HG02678 (cell line): ENCODE data around the gene KIF18B.

Experiments
- ATAC-seq: cut with Tn5 transposase; IDR thresholded peaks from one replicate; pipeline ENCODE4 v1.9.1; 2021; ENCODE audit warnings: mild to moderate bottlenecking, moderate library complexity; ENCODE audit not compliant: unreplicated experiment

KIF18B gene

DNA sequence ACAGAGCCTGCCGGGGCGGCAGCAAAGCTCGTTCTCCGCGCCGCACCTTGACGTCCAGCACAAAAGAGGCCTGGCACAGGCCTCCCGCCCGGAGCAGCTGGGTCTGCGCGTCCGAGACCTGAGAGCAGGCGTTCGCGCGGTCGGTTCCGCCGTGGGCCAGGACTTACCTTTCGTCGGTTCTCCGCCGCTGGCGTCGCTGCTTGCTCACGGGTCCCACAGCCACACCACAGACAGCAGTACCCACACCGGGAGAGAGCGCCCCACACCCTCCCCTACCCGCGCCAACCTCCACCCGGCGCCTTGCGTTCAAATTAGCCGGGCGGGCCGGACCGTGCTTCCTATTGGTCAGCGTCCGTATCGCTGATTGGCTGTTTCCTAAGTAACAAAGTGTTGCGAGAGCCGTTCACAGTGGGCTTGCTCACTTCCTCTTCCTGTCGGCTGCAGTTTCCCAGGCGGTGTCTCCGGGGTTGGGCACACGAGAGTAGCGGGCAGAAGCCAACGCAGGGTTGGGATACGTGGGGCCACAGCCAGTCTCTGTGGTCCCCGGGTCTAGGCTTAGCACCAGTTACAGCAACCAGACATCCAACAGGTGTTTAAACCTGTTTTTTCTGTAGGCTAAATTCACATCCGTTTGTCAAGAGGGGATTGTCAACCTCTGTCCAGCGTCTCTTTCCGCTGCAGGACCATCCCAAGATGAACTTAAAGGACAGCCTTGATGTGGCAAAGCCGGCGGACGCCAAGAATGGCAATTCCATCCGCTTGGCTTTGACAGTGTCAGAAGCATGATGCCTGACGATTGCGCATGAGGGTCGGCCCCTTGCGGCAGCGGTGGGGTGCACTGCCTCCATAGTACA is at the start of gene KIF18B:
Gene KIF18B (minus strand): TSS at position 313 of the 854 bp plus-strand sequence. CDS start 11,429 bp downstream, outside the sequence.
- ATAC-seq = peak; percentile 92

DNA sequence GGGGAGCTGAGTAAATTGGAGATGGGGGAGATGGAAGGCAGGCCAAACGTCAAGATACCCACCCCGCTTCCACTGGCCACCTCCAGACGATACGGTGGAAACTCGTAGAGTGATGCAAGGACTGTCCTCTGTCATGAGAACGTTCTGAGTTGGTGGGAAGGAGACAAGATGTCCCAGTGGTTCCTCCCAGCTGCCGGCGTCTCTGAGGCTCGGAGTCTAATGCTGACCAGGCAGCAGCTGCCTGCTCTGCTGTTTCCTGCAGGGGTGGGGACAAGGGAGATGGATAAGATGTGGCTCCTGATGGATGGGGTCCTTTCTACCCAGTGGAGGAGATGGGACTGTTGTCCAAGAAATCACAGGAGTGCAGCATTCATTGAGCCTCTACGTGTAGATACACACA is 48.7 kb upstream of the KIF18B start:
- ATAC-seq = no peak

- ATAC-seq = no peak
Observed at GRCh38 chr17:44995436-44996001, 47.9 kb upstream of the KIF18B start.

- no peak for ATAC-seq
Observed at GRCh38 chr17:44992242-44992939, 44.8 kb upstream of the KIF18B start.

- ATAC-seq = no peak
Observed at GRCh38 chr17:44990994-44991393, 43.4 kb upstream of the KIF18B start.

DNA sequence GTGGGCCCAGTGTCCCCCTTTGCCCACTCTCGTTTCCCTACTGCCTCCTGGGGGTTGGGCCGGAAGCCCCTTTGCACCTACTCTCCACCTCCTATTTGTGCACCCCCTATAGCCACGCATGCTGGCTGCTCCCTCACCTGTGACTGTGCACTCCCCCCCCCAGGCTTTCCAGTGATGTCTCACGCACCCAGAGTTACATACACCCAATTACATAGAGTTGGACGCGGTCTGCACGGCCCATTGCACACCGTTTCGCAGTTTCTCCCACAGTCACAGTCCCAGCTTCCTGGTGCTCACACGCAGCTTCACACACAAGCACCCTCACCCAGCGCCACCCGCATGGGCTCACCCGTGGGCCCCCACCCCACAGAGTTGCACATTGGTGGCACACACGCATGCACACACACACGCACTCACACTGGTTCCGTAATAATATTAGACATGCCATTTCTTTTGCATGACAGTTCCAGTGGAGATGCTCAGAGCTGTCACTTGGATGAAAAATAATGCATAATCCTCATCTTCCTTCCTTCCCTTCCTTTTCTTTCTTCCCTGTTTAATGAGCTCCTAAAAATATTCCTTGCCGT is 42.1 kb upstream of the KIF18B start:
- ATAC-seq = no peak

- ATAC-seq = no peak
Observed at GRCh38 chr17:44988044-44988942, 40.7 kb upstream of the KIF18B start.

DNA sequence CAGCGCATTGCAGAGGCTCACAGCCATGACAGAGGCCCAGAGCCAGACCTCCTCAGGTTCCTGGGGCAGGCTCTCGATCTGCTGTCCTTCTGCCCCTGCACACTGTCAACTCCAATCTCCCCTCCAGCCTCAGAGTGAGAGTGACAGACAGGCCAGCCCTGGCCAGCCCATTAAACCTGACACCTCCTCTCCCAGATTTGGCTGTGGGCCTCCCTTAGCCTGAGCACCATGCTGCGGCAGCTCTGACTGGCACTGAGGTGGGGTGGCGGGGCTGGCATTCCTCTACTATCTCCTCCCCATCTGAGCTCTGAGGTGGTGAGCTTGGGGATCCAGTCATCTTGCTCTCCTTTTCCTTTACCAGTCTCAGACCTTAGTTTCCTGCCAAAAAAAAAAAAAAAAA is 36.0 kb upstream of the KIF18B start:
- ATAC-seq = no peak

- no peak for ATAC-seq
Observed at GRCh38 chr17:44982113-44982702, 34.6 kb upstream of the KIF18B start.

DNA sequence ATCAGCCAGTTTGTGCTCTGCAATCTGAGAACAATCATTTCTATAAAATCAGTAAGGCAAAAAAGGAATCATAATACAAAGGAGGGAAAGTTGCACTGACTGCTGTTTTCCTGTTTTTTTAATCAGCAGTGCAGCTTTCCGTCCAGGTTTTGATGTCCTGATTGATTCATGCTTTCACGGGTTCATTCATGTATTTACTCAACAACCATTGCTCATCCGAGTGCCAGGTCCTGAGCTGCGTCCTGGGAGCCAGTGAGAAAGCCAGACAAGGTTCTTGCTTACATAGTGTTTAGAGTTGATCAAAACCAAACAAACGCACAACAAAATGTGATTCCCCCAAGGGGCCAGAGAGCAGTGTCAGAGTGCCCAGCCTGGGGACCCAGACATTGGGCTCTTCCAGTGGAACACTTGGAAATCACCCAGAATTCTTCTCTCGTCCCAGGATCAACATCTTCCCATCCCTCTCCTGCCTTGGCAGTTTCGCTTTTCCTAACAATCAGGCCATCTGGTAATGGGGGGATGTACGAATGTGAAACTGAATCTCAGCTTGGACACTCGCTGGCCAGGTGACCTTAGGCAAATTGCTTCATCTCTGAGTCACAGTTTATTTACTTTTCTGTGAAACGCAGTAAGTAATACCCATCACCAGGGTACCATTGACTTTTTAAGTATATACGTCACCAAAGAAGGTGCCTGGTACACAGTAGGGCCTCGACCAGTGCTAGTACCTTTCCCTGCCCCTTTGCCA is 33.8 kb upstream of the KIF18B start:
- no peak for ATAC-seq

DNA sequence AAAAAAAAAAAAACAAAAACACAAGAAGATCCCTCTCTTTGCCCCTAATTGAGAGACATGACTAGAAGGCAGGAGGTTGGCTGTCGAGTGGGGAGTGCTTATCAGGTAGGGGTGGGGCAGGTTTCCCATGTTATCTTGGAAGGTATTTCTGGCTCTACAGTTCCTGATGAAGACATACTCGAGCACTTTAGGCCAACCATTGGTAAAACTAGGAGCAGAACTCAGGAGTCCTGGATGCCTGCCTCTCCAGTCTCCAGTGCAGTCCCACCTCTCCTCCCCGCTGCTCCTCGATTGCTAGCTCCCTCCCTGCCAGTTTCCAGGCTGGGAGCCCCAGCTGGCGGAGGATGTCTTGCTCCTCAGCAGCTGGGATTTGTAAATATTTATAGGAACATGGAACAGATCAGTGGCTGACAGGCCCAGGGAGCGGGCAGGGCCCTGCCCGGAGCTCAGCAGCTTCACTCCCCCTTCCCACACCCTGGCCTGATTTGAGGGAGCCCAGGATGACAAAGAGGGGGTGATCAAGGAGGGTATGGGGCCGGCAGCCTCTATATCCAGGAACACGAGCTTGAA is 31.9 kb upstream of the KIF18B start:
- ATAC-seq = no peak

DNA sequence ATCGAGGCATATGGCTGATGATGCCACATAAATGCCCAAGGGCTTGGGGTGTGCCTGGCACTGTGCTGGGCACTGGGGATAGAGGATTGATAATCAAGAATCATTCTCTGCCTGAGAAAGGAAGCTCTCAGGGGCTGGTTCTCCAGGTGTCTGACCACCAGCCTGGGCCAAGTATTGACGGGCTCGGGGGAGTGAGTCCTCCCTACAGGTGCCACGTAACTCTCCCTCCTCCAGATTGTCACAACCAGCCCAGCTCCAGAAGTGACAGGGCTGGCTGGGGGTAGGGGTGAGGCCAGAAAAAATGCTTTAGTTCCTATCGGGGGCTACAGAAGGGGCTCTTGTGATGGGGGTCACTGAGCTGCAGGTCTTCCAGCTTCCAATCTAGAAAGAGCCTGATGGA is 31.2 kb upstream of the KIF18B start:
- ATAC-seq = no peak

DNA sequence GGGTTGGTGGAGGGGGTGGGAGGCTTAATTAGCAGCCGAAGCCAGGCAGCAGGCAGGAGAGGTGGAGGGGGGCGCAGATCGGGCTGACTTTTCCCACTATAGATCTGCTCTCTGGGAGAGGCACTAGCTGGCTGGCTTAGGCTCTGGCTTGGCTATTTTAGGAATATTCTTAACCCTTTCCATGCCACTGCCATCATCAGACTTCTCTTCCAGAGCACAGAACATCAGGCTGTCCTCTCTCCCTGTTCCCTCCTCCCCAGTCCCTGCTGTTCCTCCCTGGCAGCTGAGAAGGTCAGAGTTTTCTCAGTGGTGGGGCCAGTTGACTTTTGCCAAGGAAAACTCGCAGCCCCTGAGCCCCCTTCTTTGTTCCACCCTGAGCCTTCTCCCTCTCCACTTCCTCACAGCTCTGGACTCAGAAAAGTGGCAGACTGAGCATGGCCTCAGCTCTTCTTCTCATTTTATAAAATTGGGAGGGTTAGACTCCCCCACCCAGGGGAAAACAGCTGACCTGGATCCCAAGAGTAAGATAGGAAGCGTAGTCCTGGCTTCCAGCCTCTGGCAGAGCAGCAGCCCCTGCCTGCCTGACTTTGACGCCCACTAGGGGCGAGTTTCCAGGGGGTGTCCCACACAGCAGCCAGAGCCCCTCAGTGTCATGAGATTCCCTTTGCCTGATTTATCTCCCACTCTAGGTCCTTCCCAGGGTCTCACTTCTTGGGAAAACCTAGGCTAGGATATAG is 30.4 kb upstream of the KIF18B start:
- no peak for ATAC-seq

- no peak for ATAC-seq
Observed at GRCh38 chr17:44977065-44977464, 29.5 kb upstream of the KIF18B start.

DNA sequence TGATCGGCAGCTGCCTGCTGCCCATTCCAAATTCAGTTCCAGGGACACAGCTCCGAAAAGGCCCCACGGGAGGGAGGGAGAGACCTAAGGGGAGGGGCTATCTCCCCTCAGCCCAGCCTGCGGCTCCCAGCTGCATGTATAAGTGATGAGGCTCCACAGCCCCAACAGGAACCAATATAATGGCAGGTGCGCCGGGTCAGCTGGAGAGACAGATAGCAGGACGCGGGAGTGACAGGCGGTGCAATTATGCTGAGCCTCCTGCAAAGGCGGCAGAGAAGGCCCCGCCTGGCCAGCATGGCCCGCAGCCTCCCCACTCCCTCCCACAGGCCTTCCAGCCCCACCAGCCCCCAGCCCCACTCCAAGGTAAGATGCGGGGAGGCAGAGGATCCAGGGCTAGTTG is 28.6 kb upstream of the KIF18B start:
- ATAC-seq = no peak

DNA sequence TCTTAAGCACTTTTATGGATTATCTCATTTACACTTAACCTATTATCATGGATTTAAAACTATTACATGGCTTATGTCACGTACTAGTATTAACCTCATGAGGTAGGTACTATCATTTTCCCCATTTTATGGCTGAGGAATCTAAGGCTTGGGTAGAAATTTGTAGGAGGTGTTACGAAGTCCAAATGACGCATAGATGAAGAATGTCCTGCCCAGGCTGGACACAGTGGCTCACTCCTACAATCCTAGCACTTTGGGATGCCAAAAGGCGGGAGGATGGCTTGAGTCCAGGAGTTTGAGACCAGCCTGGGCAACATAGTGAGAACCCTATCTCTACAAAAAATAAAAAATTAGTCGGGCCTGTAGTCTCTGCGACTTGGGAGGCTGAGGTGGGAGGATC is 25.4 kb upstream of the KIF18B start:
- ATAC-seq = no peak

GRCh38 chr17:44971776-44972483 is 24.4 kb upstream of the KIF18B start:
- no peak for ATAC-seq
